A549 (cell line): ENCODE measurements around the gene CREB3L1. TPM values are rescaled to one million over a fixed set of nuclear protein-coding genes. Genes with fewer than 3 reads are reported as not detected.

Experiments
- ATAC-seq, 2 experiments: fragments of 200-7000 bp in 1 of 2; fragments of >200 bp in 1 of 2; cut with Nextera tagmentation in 1 of 2; cut with Tn5 transposase in 1 of 2; 3 replicates each; pipeline versions ENCODE4 v1.8.0 to v1.9.1; 2018 to 2020; ENCODE audit warnings: mild to moderate bottlenecking in 1 of 2, moderate library complexity in 1 of 2
- CTCF ChIA-PET: fragments of 300-600 bp; sonication (Branson Sonifier 250); formaldehyde crosslinking; extraction: SDS; loops from one replicate; lab custom pipeline; 2021; ENCODE audit warnings: antibody characterized with exemption, inconsistent platforms; lab: Yijun Ruan, JAX
- POLR2A ChIA-PET: fragments of 350-600 bp; formaldehyde crosslinking; extraction: SDS; loops from one replicate; lab custom pipeline; 2021; ENCODE audit warnings: antibody characterized with exemption, inconsistent platforms; lab: Yijun Ruan, JAX
- DNase-seq, 2 experiments: peaks; one replicate each; pipeline versions ENCODE4 v3.0.0 to v3.0.0-alpha.2; 2011 to 2016; ENCODE audit warnings: low read depth in 1 of 2, low spot score in 1 of 2
- FAIRE-seq: peaks from 2 replicates; lab custom pipeline; 2011; peaks lifted over from hg19 to GRCh38; lab: Jason Lieb, UNC
- H3K27ac ChIP-seq, 2 experiments: fragments of >200 bp; sonication (Bioruptor Twin); formaldehyde crosslinking; 3 replicates each; pipeline ENCODE4 v1.5.1; 2016 to 2017
- H3K4me1 ChIP-seq: fragments of >200 bp; sonication (Bioruptor Twin); formaldehyde crosslinking; 3 replicates; pipeline ENCODE4 v1.6.1; 2016
- H3K4me2 ChIP-seq: fragments of >200 bp; sonication (Bioruptor Twin); formaldehyde crosslinking; 3 replicates; pipeline ENCODE4 v1.6.1; 2016
- H3K4me3 ChIP-seq: fragments of >200 bp; sonication (Bioruptor Twin); formaldehyde crosslinking; 3 replicates; pipeline ENCODE4 v1.5.1; 2016
- H3K9me3 ChIP-seq: fragments of >200 bp; sonication (Bioruptor Twin); formaldehyde crosslinking; 3 replicates; pipeline ENCODE4 v1.6.1; 2016
- CBX8 ChIP-seq: fragments of 200-600 bp; sonication (generic); IDR thresholded peaks from 2 replicates; pipeline ENCODE4 v1.6.1; 2016
- CEBPB ChIP-seq, 2 experiments: fragments of >200 bp in 1 of 2; sonication (Bioruptor Twin) in 1 of 2; formaldehyde crosslinking in 1 of 2; IDR thresholded peaks; 2 replicates each; pipeline ENCODE4 v1.6.1; 2012 to 2016
- CHD4 ChIP-seq: fragments of 200-600 bp; sonication (generic); IDR thresholded peaks from 2 replicates; pipeline ENCODE4 v1.6.1; 2016; ENCODE audit warnings: antibody characterized with exemption, mild to moderate bottlenecking, borderline replicate concordance
- EHF ChIP-seq: fragments of 250-450 bp; sonication (Bioruptor Pico); IDR thresholded peaks from 2 replicates; pipeline ENCODE4 v1.5.0; 2020; ENCODE audit warnings: mild to moderate bottlenecking
- EHMT2 ChIP-seq: fragments of 200-600 bp; sonication (generic); IDR thresholded peaks from 2 replicates; pipeline ENCODE4 v1.6.1; 2016; ENCODE audit warnings: antibody characterized with exemption, low read depth, mild to moderate bottlenecking, moderate library complexity
- EP300 ChIP-seq, 2 experiments: fragments of >200 bp; sonication (Bioruptor Twin); formaldehyde crosslinking; IDR thresholded peaks; 2 replicates in 1 of 2; 3 replicates in 1 of 2; pipeline ENCODE4 v1.6.1; 2016 to 2017
- ESRRA ChIP-seq: fragments of 150-350 bp; IDR thresholded peaks from 2 replicates; pipeline ENCODE4 v1.6.1; 2014; ENCODE audit warnings: mild to moderate bottlenecking, low read length, borderline replicate concordance
- FOSL2 ChIP-seq, 2 experiments: fragments of 450-650 bp in 1 of 2; fragments of >200 bp in 1 of 2; sonication (Bioruptor Twin) in 1 of 2; formaldehyde crosslinking; IDR thresholded peaks; 2 replicates each; pipeline versions ENCODE4 v1.5.0 to v1.6.1; 2016 to 2020; ENCODE audit warnings: mild to moderate bottlenecking in 1 of 2, moderate library complexity in 1 of 2
- HDAC2 ChIP-seq: fragments of 200-600 bp; sonication (generic); IDR thresholded peaks from 2 replicates; pipeline ENCODE4 v1.6.1; 2016
- HOXA7 ChIP-seq: fragments of 250-450 bp; sonication (Bioruptor Pico); IDR thresholded peaks from 2 replicates; pipeline ENCODE4 v1.5.0; 2020; ENCODE audit warnings: mild to moderate bottlenecking, moderate library complexity
- HOXB5 ChIP-seq: fragments of 250-450 bp; sonication (Bioruptor Pico); IDR thresholded peaks from 2 replicates; pipeline ENCODE4 v1.5.0; 2020; ENCODE audit warnings: mild to moderate bottlenecking, moderate library complexity
- JUNB ChIP-seq: fragments of >200 bp; sonication (Bioruptor Twin); formaldehyde crosslinking; IDR thresholded peaks from 2 replicates; pipeline ENCODE4 v1.6.1; 2016
- KDM5A ChIP-seq: fragments of 200-600 bp; sonication (generic); IDR thresholded peaks from 2 replicates; pipeline ENCODE4 v1.6.1; 2016; ENCODE audit warnings: antibody characterized with exemption, mild to moderate bottlenecking
- MYC ChIP-seq: IDR thresholded peaks from 2 replicates; pipeline ENCODE4 v1.6.1; 2012; ENCODE audit warnings: mild to moderate bottlenecking, inconsistent platforms, low read length, improper control_type of control experiment, borderline replicate concordance
- NPAS2 ChIP-seq: fragments of 250-450 bp; sonication (Bioruptor Pico); IDR thresholded peaks from 2 replicates; pipeline ENCODE4 v1.8.0; 2022; ENCODE audit warnings: mild to moderate bottlenecking, moderate library complexity, borderline replicate concordance
- NR3C1 ChIP-seq: fragments of >200 bp; sonication (Bioruptor Twin); formaldehyde crosslinking; IDR thresholded peaks from 3 replicates; pipeline ENCODE4 v1.6.1; 2017
- POLR2A ChIP-seq: IDR thresholded peaks from 2 replicates; pipeline ENCODE4 v1.6.1; 2012; ENCODE audit warnings: mild to moderate bottlenecking, low read length
- POLR2AphosphoS2 ChIP-seq: conservative IDR thresholded peaks from 2 replicates; pipeline ENCODE4 v1.6.1; 2012; ENCODE audit warnings: low read length, improper control_type of control experiment, inconsistent platforms
- RAD21 ChIP-seq, 2 experiments: fragments of >200 bp in 1 of 2; sonication (Bioruptor Twin) in 1 of 2; formaldehyde crosslinking in 1 of 2; IDR thresholded peaks in 1 of 2; conservative IDR thresholded peaks in 1 of 2; 2 replicates in 1 of 2; 3 replicates in 1 of 2; pipeline ENCODE4 v1.6.1; 2012 to 2018; ENCODE audit warnings: inconsistent platforms in 1 of 2
- RARB ChIP-seq: fragments of 250-450 bp; sonication (Bioruptor Pico); IDR thresholded peaks from 2 replicates; pipeline ENCODE4 v1.8.0; 2021; ENCODE audit warnings: mild to moderate bottlenecking, moderate library complexity
- RCOR1 ChIP-seq: fragments of 150-350 bp; IDR thresholded peaks from 2 replicates; pipeline ENCODE4 v1.6.1; 2014; ENCODE audit warnings: antibody characterized with exemption, low read length, low read depth
- SREBF2 ChIP-seq: fragments of 450-650 bp; IDR thresholded peaks from 2 replicates; pipeline ENCODE4 v1.6.1; 2014; ENCODE audit warnings: mild to moderate bottlenecking, moderate library complexity
- TP53 ChIP-seq: fragments of 250-450 bp; sonication (Bioruptor Pico); IDR thresholded peaks from 2 replicates; pipeline ENCODE4 v1.5.0; 2021; ENCODE audit warnings: mild to moderate bottlenecking, moderate library complexity
- ZC3H11A ChIP-seq: fragments of 450-650 bp; IDR thresholded peaks from 2 replicates; pipeline ENCODE4 v1.6.1; 2014; ENCODE audit warnings: antibody characterized with exemption, mild to moderate bottlenecking
- WGBS: methylation state at CpG from one replicate; pipeline ENCODE4 v1.1.6; 2017; ENCODE audit errors: missing lambda C conversion rate; 5-methylcytosine and 5-hydroxymethylcytosine counted together
- polyA plus RNA-seq, 4 experiments: library from polyadenylated mRNA; depleted of rRNA in 3 of 4; stranded (reverse); fragments of >200 nt; fragmentation: RNase III in 1 of 4; extraction: RNeasy Plus Mini Kit Qiagen cat#74134 plus additional on column Dnase treatment in 1 of 4; gene quantifications; 2 replicates in 3 of 4; 3 replicates in 1 of 4; pipeline ENCODE4 v1.2.3, GENCODE V29; 2011 to 2017
- TF ChIP-seq, protein P1 (sequence below): fragments of 450-650 bp; IDR thresholded peaks from 2 replicates; pipeline ENCODE4 v1.6.1; 2014; ENCODE audit warnings: antibody characterized with exemption
- TF ChIP-seq, protein P2 (sequence below): fragments of >200 bp; sonication (Bioruptor Twin); formaldehyde crosslinking; IDR thresholded peaks from 3 replicates; pipeline ENCODE4 v1.6.1; 2016

CREB3L1 gene
- polyA plus RNA-seq, 2 of the 4 experiments (the other 2 are of a cell fraction), result 0.61 to 2.3 TPM

DNA sequence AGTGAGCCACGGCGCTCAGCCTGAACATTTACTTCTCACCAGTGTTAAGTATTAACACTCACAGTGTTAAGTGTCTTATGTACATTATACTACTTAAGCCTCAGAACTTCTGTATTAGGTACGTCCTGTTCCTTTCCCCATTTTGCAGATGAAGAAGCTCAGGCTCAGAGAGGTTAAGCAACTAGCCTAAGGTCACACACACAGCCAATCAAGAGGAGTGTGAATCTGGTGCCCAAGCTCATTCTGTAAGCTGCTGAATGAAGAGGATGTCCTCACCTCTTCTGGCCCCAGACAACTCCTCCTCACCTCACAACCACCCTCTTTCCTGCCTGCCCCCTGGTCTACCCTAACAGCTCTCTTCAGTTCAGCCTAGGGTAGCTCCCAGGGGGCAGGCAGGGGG lies 29.9 kb downstream of the CREB3L1 start:
- Histone ChIP-seq H3K4me1 (peaks cover 20% of the 10 kb centered on the region), H3K9me3 (no peaks in the 10 kb centered on the region), H3K27ac (peak overlapping the region in 1 of 2 experiments; percentile 66; a peak in 2 of 6 replicates), H3K4me3 (no peak overlapping the region), H3K4me2 (no peak overlapping the region)
- CTCF ChIA-PET, result interaction anchor here (0.7 to 31.4 kb wide), 17 partner anchors 8 to 302 kb away, joined by 3 to 872 read pairs (median 8); partner anchors contain the start of gene CREB3L1
- no peak for FAIRE-seq
- no peak for DNase-seq
- ATAC-seq, result no peak
- TF ChIP-seq CBX8, result no peak
- TF ChIP-seq EP300 (IDR thresholded peaks at IDR 0.05), result no peak
- TF ChIP-seq EHMT2, result no peak
- no peak for TF ChIP-seq NPAS2 (CRISPR knock-in tag)
- no peak for TF ChIP-seq ZC3H11A
- no peak for TF ChIP-seq CEBPB (IDR thresholded peaks at IDR 0.05)
- no peak for TF ChIP-seq MYC
- no peak for TF ChIP-seq RARB (CRISPR knock-in tag)
- TF ChIP-seq FOSL2 (IDR thresholded peaks at IDR 0.05), result no peak
- no peak for TF ChIP-seq FOSL2 (CRISPR knock-in tag; IDR thresholded peaks at IDR 0.05)
- TF ChIP-seq, protein P1, sequence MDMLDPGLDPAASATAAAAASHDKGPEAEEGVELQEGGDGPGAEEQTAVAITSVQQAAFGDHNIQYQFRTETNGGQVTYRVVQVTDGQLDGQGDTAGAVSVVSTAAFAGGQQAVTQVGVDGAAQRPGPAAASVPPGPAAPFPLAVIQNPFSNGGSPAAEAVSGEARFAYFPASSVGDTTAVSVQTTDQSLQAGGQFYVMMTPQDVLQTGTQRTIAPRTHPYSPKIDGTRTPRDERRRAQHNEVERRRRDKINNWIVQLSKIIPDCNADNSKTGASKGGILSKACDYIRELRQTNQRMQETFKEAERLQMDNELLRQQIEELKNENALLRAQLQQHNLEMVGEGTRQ, result no peak
- no peak for TF ChIP-seq RCOR1
- no peak for TF ChIP-seq KDM5A
- TF ChIP-seq CHD4, result no peak
- 94% methylated on average over 3 of the region's 3 CpGs for WGBS
- POLR2A ChIA-PET, result interaction anchor here (0.7 kb wide), 1 partner anchor 64 kb away, joined by 3 read pairs; no protein-coding TSS in a partner anchor

DNA sequence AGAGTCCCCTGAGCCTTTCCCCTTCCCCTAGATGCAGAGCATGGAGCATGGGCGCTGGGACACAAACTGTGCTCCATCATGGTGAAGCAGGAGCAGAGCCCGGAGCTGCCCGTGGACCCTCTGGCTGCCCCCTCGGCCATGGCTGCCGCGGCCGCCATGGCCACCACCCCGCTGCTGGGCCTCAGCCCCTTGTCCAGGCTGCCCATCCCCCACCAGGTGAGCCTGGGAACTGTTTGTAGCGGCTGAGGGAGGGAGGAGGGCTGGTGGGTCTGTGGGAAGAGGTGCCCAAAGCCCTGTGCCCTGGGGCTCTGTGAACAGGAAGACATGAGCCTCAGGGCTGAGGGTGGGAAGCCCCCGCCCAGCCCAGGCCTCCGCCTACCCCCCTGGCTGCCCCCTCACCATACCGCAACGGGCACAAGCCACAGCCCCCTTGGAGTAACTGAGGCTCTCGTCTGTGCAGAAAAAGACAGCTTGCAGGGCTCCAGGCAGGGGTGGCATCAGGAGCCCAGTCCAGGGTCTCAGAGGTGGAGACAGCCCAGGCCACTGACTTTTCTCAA lies 30.4 kb downstream of the CREB3L1 start:
- Histone ChIP-seq H3K27ac (peak overlapping the region in 1 of 2 experiments; percentile 66; a peak in 2 of 6 replicates), H3K4me3 (no peak overlapping the region), H3K4me1 (peaks cover 20% of the 10 kb centered on the region), H3K4me2 (no peak overlapping the region), H3K9me3 (no peaks in the 10 kb centered on the region)
- POLR2A ChIA-PET, result interaction anchor here (0.6 to 2.6 kb wide), 2 partner anchors 61 to 65 kb away, joined by 3 to 25 read pairs; no protein-coding TSS in a partner anchor
- ATAC-seq, result peak in 1 of 2 experiments; percentile 16; a peak in 2 of 6 replicates
- no peak for DNase-seq
- no peak for TF ChIP-seq NR3C1
- no peak for TF ChIP-seq TP53
- TF ChIP-seq, protein P2, sequence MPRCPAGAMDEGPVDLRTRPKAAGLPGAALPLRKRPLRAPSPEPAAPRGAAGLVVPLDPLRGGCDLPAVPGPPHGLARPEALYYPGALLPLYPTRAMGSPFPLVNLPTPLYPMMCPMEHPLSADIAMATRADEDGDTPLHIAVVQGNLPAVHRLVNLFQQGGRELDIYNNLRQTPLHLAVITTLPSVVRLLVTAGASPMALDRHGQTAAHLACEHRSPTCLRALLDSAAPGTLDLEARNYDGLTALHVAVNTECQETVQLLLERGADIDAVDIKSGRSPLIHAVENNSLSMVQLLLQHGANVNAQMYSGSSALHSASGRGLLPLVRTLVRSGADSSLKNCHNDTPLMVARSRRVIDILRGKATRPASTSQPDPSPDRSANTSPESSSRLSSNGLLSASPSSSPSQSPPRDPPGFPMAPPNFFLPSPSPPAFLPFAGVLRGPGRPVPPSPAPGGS, result no peak
- TF ChIP-seq HDAC2, result no peak
- TF ChIP-seq HOXA7 (CRISPR knock-in tag), result no peak
- no peak for TF ChIP-seq RAD21 (conservative IDR thresholded peaks at IDR 0.05 in 1 of 2, IDR thresholded peaks at IDR 0.05 in 1 of 2)
- TF ChIP-seq EHF (CRISPR knock-in tag), result no peak
- TF ChIP-seq SREBF2, result no peak
- TF ChIP-seq HOXB5, result no peak
- no peak for TF ChIP-seq JUNB
- no peak for TF ChIP-seq POLR2AphosphoS2
- TF ChIP-seq KDM5A, result no peak
- TF ChIP-seq ESRRA, result no peak
- TF ChIP-seq CEBPB (IDR thresholded peaks at IDR 0.05), result no peak
- no peak for TF ChIP-seq POLR2A
- CTCF ChIA-PET, result interaction anchor here (0.6 to 31.4 kb wide), 39 partner anchors 8 to 340 kb away, joined by 3 to 872 read pairs (median 5); partner anchors contain the start of genes CHRM4, CREB3L1 and DGKZ
- FAIRE-seq, result no peak
- WGBS, result 78% methylated on average over 9 of the region's 14 CpGs
